ENCODE measurements around the gene PKP1. TPM values are rescaled to one million over a fixed set of nuclear protein-coding genes. Genes with fewer than 3 reads are reported as not detected.

PKP1 gene
- total RNA-seq, 1 donor from 2014 or later: 0.03 TPM

- ATAC-seq (no peak), DNase-seq (ENCODE audit: low spot score) (no peak)
Observed at GRCh38 chr1:201280884-201281283, 2.4 kb upstream of the PKP1 start.

DNA sequence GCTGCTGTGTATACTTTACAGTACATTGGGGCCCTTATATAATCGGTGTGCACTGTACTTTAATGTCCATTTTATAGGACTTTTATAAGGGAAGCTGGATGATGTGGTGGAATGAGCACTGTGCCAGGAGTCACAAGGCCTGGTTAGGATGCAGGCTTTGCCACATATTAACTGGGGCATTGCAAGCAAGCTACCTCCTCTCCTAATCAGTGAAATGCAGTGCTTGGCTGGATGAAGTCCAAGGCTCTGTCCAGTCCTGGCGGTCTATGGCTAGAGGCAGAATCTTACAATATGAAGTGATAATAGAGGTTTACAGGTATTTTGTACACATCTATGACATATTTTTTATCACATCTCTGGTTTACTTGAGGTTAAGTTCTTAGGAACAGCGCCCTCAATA is 1.7 kb upstream of the PKP1 start:
- ATAC-seq: no peak
- DNase-seq (ENCODE audit: low spot score): no peak

DNA sequence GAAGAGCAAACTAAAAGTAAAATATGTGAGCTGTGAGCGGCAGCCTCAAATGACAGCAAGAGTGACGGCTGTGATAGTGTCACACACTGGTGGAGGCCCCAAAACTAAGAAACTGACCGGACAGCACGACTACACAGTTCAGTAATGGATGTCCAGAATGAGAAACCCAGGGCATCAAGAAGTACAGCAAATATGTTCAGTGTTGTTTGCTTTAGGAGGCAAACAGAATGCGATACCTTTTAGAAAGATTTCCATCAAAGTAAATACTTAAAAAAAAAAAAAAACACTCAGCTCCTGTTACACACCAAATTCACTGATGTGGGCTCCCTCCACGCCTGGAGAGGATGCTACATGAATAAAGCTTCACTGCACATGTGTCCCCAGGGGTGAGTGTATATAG is 1.1 kb upstream of the PKP1 start:
- DNase-seq (ENCODE audit: low spot score): no peak
- ATAC-seq: no peak

GRCh38 chr1:201283836-201284553 is 689 bp downstream of the PKP1 start:
- DNase-seq (ENCODE audit: low spot score) (no peak), ATAC-seq (no peak)

DNA sequence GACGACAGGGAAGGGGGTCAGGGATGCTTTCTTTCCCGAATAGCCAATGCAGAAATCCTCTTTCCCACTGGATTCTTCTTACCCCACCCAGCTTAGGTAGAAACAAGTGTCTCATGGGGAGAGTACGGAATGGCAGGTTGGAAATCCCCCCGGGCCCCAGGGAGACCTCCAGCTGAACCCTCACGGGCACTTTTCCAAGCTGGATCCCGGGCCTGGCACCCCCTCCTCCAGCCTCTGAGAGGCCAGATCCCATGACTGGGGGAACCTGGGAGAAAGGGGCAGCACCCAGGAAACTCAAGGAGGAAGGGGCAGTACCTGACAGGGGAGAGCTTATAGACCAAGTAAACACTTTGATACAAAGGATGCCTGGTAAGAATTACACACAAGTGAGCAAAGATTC is 1.3 kb downstream of the PKP1 start:
- DNase-seq (ENCODE audit: low spot score): no peak
- no peak for ATAC-seq

DNA sequence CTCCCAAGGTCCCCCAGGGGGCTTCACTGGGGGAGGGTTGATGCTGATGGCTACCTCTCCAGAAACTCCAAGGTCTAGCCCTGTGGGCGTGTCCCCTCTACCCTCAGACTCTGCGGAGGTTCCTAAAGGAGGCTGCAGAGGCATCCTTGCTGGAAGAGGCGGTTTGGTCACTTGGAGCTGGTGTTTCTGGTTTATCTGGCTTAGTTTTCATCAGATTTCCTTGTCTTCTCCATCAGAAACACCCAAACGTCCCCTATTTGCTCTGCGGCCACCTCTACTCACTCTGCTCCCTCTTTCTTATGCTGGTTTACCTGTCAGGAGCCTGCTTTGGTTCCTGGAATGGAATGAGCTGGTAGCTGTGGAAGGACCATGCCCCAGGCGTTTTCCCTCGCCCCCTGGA is 2.5 kb downstream of the PKP1 start:
- ATAC-seq (no peak), DNase-seq (ENCODE audit: low spot score) (no peak)

DNA sequence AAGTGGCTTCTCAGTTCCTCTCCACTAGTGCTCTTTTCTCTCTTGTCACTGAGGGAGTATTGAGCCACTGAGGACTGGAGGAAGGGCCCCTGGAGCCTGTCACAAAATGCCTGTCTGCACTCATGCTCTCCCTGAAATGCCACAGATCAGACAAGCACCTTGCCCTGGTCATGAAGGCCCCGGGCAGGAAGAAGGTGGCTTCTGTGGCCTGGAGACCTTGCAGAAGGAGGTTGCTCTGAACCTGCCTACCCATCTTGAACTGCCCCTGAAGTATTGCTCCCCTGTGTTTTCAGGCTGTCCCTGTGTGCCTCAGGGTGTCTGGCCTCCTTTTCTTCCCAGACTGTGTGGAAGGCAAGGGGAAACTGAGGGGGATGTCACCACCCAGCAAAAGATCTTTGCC is 3.1 kb downstream of the PKP1 start:
- DNase-seq (ENCODE audit: low spot score): no peak
- ATAC-seq: no peak

DNA sequence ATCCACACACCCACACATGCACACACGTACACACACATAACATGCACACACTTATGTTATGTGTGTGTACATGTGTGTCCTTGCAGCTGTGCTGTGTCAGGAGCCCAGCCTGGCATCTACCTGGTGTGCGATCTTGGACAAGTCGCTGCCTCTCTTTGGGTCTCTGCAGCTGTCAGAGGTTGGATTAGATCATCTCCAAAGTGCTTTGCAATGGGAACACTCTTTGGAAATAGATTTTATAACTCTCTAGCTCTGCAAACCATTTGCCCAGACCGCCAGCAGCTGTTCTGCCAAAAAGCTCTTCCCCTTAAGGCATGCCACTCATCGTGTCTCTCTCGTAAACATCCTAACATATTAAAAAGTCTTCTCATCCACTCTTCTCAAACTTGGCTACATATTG is 4.7 kb downstream of the PKP1 start:
- ATAC-seq (no peak), DNase-seq (ENCODE audit: low spot score) (no peak)

- ATAC-seq (no peak), DNase-seq (ENCODE audit: low spot score) (no peak)
Observed at GRCh38 chr1:201288765-201289164, 5.5 kb downstream of the PKP1 start.

DNA sequence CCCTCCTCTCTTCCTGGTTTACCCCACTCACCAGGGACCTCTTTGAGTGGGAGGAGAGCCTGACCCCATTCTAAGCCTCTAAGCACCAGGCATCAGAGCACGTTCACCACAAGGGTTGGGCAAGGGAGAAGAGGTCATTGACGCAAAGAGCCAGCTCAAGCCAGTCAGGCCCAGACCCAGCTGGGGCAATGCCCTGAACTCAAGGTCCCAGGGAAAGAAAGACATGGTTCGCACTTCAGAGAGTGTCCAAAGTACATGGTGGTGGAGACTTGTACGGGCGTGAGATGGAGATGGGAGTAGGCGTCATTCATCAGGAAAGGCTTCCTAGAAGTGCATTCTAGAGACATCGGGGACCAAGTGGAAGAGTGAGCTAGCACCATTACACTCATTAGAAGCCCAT is 7.2 kb downstream of the PKP1 start:
- DNase-seq (ENCODE audit: low spot score) (no peak), ATAC-seq (peak; percentile 29)

GRCh38 chr1:201291916-201292315 is 8.6 kb downstream of the PKP1 start:
- DNase-seq (ENCODE audit: low spot score): no peak
- ATAC-seq: no peak

- DNase-seq (ENCODE audit: low spot score): no peak
- no peak for ATAC-seq
Observed at GRCh38 chr1:201294876-201295275, 11.6 kb downstream of the PKP1 start.

DNA sequence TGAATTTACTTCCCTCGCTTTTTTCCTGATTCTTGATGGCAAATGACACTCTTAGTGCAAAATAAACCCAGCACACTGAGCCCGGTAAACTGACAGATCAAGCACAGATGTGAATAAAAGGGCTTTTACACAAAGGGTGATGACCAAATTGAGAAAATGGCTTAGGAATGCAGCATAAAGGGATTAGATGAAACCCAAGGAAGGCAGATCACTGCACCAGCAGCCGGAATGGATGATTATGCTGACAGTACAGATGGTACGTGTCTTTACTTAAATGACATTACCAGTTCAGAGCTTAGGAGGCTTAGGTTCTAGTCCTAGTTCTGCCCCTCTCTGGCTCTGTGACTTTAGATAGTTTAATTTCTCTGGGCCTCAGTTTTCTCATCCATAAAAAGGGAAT is 12.0 kb downstream of the PKP1 start:
- DNase-seq (ENCODE audit: low spot score) (no peak), ATAC-seq (no peak)

GRCh38 chr1:201295861-201296260 is 12.6 kb downstream of the PKP1 start:
- ATAC-seq: no peak
- DNase-seq (ENCODE audit: low spot score): no peak

DNA sequence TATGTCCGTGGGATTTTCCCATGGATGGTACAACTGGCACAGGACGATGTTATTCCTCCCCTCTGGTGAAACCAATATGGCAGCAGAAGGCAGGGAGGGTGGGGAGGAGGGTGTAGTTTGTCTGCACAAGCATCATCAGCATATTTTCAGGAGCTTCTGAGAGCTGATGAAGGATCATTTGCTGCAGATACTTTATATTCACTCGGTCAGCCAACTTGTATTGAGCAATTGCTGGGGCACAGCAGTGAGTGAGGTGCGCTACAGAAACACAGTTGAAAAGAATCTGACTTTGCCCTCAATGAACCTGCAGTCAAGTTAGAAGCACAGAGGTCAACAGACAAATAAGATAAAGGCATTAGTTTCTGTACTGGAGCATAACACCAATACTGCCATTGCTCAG is 13.0 kb downstream of the PKP1 start:
- ATAC-seq: no peak

GRCh38 chr1:201298396-201299381 is 15.4 kb downstream of the PKP1 start:
- DNase-seq (ENCODE audit: low spot score) (no peak), ATAC-seq (no peak)

More for the DNA sequence above, 13.0 kb downstream of the PKP1 start:
- DNase-seq (ENCODE audit: low spot score): no peak

GRCh38 chr1:201299968-201300367 is 16.7 kb downstream of the PKP1 start:
- no peak for DNase-seq (ENCODE audit: low spot score)
- no peak for ATAC-seq

DNA sequence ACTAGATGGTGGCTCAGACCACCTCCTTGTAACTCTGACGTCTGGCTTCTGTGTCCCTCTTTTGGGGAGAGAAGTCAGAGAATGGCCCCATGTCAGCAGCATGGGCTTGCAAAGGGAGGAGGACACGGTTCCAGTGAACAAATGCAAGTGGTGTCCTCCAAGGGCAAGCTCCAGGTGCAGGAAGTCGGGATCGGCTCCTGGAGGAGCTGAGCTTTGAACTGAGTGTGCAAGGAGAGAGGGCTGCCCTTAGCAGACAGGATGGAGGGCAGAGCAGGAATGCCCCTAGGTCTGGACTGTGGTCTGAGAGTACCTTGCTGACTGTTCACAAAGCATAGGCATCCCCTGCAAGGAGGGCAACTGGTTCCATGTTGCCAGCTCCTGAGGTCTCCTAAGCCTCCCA is 17.3 kb downstream of the PKP1 start:
- DNase-seq (ENCODE audit: low spot score): no peak
- ATAC-seq: no peak

GRCh38 chr1:201302163-201303152 is 19.2 kb downstream of the PKP1 start:
- ATAC-seq (no peak), DNase-seq (ENCODE audit: low spot score) (no peak)

GRCh38 chr1:201304126-201304525 is 20.8 kb downstream of the PKP1 start:
- DNase-seq (ENCODE audit: low spot score) (no peak), ATAC-seq (no peak)

DNA sequence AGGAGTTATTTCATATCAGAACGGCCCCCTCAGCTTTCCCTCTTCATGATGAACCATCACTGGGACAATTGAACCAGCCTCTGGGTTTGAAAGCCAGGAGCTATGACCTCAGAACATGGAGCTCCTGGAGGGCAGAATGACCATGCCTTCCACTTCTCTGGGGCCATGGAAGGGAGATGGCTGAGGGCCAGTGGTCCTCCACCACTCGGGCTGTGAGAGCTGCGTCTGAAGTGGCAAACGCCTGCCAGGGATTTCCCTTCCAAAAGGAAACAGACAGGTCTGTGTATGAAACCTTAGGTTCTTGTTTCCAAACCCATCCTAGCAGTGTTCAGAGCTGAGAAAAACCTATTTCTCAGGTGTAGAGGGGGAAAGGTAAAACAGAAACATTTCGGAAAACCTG is 22.5 kb downstream of the PKP1 start:
- ATAC-seq: no peak
- no peak for DNase-seq (ENCODE audit: low spot score)
